GDM1 (cell line): ENCODE data around the gene JMJD6.
"Not testable (repeated sequence)": the region's sequence is repeated elsewhere in the genome, so short reads cannot be mapped to it uniquely, and the experiment has no call there.

Experiments used
- DNase-seq: peaks from one replicate; lab custom pipeline; 2025; lab: John Stamatoyannopoulos, UW

Gene JMJD6

GRCh38 chr17:76736349-76737081 is 10.1 kb upstream of the JMJD6 start:
- peak; percentile 34 for DNase-seq

GRCh38 chr17:76735586-76736348 is 9.4 kb upstream of the JMJD6 start:
- DNase-seq: no peak

- DNase-seq: no peak
Observed at GRCh38 chr17:76735006-76735405, 8.6 kb upstream of the JMJD6 start.

- no peak for DNase-seq
Observed at GRCh38 chr17:76734080-76734840, 7.9 kb upstream of the JMJD6 start.

- no peak for DNase-seq
Observed at GRCh38 chr17:76733618-76733957, 7.2 kb upstream of the JMJD6 start.

GRCh38 chr17:76732734-76733617 is 6.6 kb upstream of the JMJD6 start:
- DNase-seq: no peak

GRCh38 chr17:76731800-76732733 is 5.7 kb upstream of the JMJD6 start:
- not testable (repeated sequence) for DNase-seq

- no peak for DNase-seq
Observed at GRCh38 chr17:76727745-76728456, 1.5 kb upstream of the JMJD6 start.

GRCh38 chr17:76726776-76727718 is 641 bp upstream of the JMJD6 start, which contains the start of gene METTL23:
METTL23 (plus strand) TSS chr17:76726839; CDS start chr17:76729711, 2,872 bp downstream.
- DNase-seq: peak; percentile 42

GRCh38 chr17:76725580-76726230 is 701 bp downstream of the JMJD6 start:
- peak; percentile 30 for DNase-seq

GRCh38 chr17:76723812-76724211 is 2.6 kb downstream of the JMJD6 start:
- no peak for DNase-seq

- not testable (repeated sequence) for DNase-seq
Observed at GRCh38 chr17:76722977-76723376, 3.4 kb downstream of the JMJD6 start.

GRCh38 chr17:76722279-76722678 is 4.1 kb downstream of the JMJD6 start:
- no peak for DNase-seq

- no peak for DNase-seq
Observed at GRCh38 chr17:76721463-76721862, 4.9 kb downstream of the JMJD6 start.

- no peak for DNase-seq
Observed at GRCh38 chr17:76720941-76721340, 5.5 kb downstream of the JMJD6 start.

- DNase-seq: no peak
Observed at GRCh38 chr17:76720211-76720610, 6.2 kb downstream of the JMJD6 start.

GRCh38 chr17:76718516-76718915 is 7.9 kb downstream of the JMJD6 start:
- DNase-seq: no peak

GRCh38 chr17:76716839-76717215 is 9.6 kb downstream of the JMJD6 start:
- DNase-seq: no peak
